GM23338 (cell line): ENCODE data around the gene PGPEP1.

Experiments
- CREB1 ChIP-seq: fragments of 250-450 bp; sonication (Bioruptor Pico); IDR thresholded peaks from 2 replicates; pipeline ENCODE4 v1.5.0; 2020; ENCODE audit warnings: low read depth, mild to moderate bottlenecking, moderate library complexity
- EZH2 ChIP-seq: fragments of 200-600 bp; sonication (generic); IDR thresholded peaks from one replicate; pipeline ENCODE4 v1.8.0; 2017; ENCODE audit warnings: antibody characterized with exemption, mild to moderate bottlenecking, low read depth; ENCODE audit not compliant: unreplicated experiment
- EZH2phosphoT487 ChIP-seq: fragments of 200-600 bp; sonication (generic); IDR thresholded peaks from one replicate; pipeline ENCODE4 v1.8.1; 2018; ENCODE audit warnings: antibody characterized with exemption; ENCODE audit not compliant: unreplicated experiment
- JUNB ChIP-seq: IDR thresholded peaks from one replicate; pipeline ENCODE4 v1.6.1; 2016; ENCODE audit warnings: antibody characterized with exemption; ENCODE audit not compliant: unreplicated experiment
- NANOG ChIP-seq: IDR thresholded peaks from 2 replicates; pipeline ENCODE4 v1.6.1; 2016; ENCODE audit warnings: antibody characterized with exemption, borderline replicate concordance
- POLR2AphosphoS5 ChIP-seq: IDR thresholded peaks from 2 replicates; pipeline ENCODE4 v1.6.1; 2016; ENCODE audit warnings: antibody characterized with exemption, low read depth
- REST ChIP-seq: IDR thresholded peaks from one replicate; pipeline ENCODE4 v1.6.1; 2018; ENCODE audit warnings: antibody characterized with exemption; ENCODE audit not compliant: unreplicated experiment
- STAT1 ChIP-seq: IDR thresholded peaks from one replicate; pipeline ENCODE4 v1.6.1; 2016; ENCODE audit warnings: antibody characterized with exemption; ENCODE audit not compliant: unreplicated experiment
- TF ChIP-seq, protein P1 (sequence below), 2 experiments: fragments of 200-600 bp in 1 of 2; sonication (generic) in 1 of 2; conservative IDR thresholded peaks; 2 replicates each; pipeline versions ENCODE4 v1.5.1 to v1.6.1; 2016 to 2017; ENCODE audit warnings: antibody characterized with exemption in 2 of 2, low read depth in 2 of 2, mild to moderate bottlenecking in 2 of 2, moderate library complexity in 1 of 2
- TF ChIP-seq, protein P2 (sequence below): IDR thresholded peaks from 2 replicates; pipeline ENCODE4 v1.6.1; 2016; ENCODE audit warnings: antibody characterized with exemption

DNA sequence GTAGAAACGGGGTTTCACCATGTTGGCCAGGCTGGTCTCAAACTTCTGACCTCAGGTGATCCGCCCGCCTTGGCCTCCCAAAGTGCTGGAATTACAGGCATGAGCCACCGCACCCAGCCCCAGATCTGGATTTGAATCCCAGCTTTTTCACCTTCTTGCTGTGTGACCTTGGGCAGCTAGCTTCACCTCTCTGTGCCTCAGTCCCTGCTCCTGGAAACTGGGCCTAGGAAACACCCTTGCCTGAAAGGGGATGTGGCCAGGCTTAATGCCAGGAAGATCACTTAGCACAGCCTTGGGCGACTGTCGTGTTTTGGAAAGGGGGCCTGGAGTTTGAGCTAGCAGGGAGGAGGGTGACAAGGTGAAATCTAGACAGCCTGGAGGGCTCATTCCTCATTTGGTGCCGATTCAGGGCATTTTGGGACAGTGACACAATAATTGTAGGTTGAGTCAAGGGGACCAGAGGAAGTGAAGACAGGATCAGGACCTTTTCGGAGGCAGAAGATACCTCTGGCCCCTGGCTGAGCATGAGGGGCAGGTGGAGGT, 1.8 kb downstream of the PGPEP1 start:
- no peak for TF ChIP-seq CREB1 (CRISPR knock-in tag)
- TF ChIP-seq, protein P1, sequence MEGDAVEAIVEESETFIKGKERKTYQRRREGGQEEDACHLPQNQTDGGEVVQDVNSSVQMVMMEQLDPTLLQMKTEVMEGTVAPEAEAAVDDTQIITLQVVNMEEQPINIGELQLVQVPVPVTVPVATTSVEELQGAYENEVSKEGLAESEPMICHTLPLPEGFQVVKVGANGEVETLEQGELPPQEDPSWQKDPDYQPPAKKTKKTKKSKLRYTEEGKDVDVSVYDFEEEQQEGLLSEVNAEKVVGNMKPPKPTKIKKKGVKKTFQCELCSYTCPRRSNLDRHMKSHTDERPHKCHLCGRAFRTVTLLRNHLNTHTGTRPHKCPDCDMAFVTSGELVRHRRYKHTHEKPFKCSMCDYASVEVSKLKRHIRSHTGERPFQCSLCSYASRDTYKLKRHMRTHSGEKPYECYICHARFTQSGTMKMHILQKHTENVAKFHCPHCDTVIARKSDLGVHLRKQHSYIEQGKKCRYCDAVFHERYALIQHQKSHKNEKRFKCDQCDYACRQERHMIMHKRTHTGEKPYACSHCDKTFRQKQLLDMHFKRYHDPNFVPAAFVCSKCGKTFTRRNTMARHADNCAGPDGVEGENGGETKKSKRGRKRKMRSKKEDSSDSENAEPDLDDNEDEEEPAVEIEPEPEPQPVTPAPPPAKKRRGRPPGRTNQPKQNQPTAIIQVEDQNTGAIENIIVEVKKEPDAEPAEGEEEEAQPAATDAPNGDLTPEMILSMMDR (conservative IDR thresholded peaks at IDR 0.05; ENCODE audit: low read depth in 2 of 2) = no peak
- no peak for TF ChIP-seq NANOG
- TF ChIP-seq, protein P2, sequence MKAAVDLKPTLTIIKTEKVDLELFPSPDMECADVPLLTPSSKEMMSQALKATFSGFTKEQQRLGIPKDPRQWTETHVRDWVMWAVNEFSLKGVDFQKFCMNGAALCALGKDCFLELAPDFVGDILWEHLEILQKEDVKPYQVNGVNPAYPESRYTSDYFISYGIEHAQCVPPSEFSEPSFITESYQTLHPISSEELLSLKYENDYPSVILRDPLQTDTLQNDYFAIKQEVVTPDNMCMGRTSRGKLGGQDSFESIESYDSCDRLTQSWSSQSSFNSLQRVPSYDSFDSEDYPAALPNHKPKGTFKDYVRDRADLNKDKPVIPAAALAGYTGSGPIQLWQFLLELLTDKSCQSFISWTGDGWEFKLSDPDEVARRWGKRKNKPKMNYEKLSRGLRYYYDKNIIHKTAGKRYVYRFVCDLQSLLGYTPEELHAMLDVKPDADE = no peak
- no peak for TF ChIP-seq STAT1
- no peak for TF ChIP-seq EZH2
- TF ChIP-seq REST = no peak
- TF ChIP-seq EZH2phosphoT487 = no peak
- TF ChIP-seq POLR2AphosphoS5 = no peak
- TF ChIP-seq JUNB = no peak
